HEK293T (cell line): ENCODE measurements around the gene VIM.

Experiments used
- CTCF ChIA-PET: fragments of 350-600 bp; formaldehyde crosslinking; extraction: SDS; loops from one replicate; lab custom pipeline; 2021; ENCODE audit warnings: antibody characterized with exemption, inconsistent platforms; lab: Yijun Ruan, JAX
- POLR2A ChIA-PET: fragments of 350-600 bp; formaldehyde crosslinking; extraction: SDS; loops from one replicate; lab custom pipeline; 2020; ENCODE audit warnings: antibody characterized with exemption, inconsistent platforms; lab: Yijun Ruan, JAX
- DNase-seq: peaks from one replicate; pipeline ENCODE4 v3.0.0; 2012; ENCODE audit warnings: mixed read lengths; ENCODE audit errors: extremely low spot score
- ARNT ChIP-seq: fragments of 450-650 bp; IDR thresholded peaks from 2 replicates; pipeline ENCODE4 v1.6.1; 2017; ENCODE audit warnings: mild to moderate bottlenecking
- BHLHE40 ChIP-seq: fragments of 450-650 bp; IDR thresholded peaks from 2 replicates; pipeline ENCODE4 v1.6.1; 2016; ENCODE audit warnings: mild to moderate bottlenecking, moderate library complexity, borderline replicate concordance
- CTBP1 ChIP-seq: fragments of 450-650 bp; IDR thresholded peaks from 2 replicates; pipeline ENCODE4 v1.6.1; 2016; ENCODE audit warnings: borderline replicate concordance
- ELF4 ChIP-seq: fragments of 450-650 bp; IDR thresholded peaks from 2 replicates; pipeline ENCODE4 v1.6.1; 2017; ENCODE audit warnings: antibody characterized with exemption
- FOXA1 ChIP-seq: fragments of 450-650 bp; IDR thresholded peaks from 2 replicates; pipeline ENCODE4 v1.6.1; 2016; ENCODE audit warnings: mild to moderate bottlenecking
- FOXK2 ChIP-seq: fragments of 450-650 bp; IDR thresholded peaks from 2 replicates; pipeline ENCODE4 v1.6.1; 2016; ENCODE audit warnings: mild to moderate bottlenecking
- FOXM1 ChIP-seq: fragments of 450-650 bp; IDR thresholded peaks from 2 replicates; pipeline ENCODE4 v1.6.1; 2017; ENCODE audit warnings: mild to moderate bottlenecking, borderline replicate concordance
- HDGF ChIP-seq: fragments of 450-650 bp; IDR thresholded peaks from 2 replicates; pipeline ENCODE4 v1.6.1; 2017; ENCODE audit warnings: antibody characterized with exemption, borderline replicate concordance
- L3MBTL2 ChIP-seq: fragments of 450-650 bp; conservative IDR thresholded peaks from 2 replicates; pipeline ENCODE4 v1.6.1; 2016; ENCODE audit warnings: mild to moderate bottlenecking
- LEF1 ChIP-seq: fragments of 450-650 bp; IDR thresholded peaks from 2 replicates; pipeline ENCODE4 v1.6.1; 2017; ENCODE audit warnings: mild to moderate bottlenecking, borderline replicate concordance
- NFRKB ChIP-seq: fragments of 450-650 bp; IDR thresholded peaks from 2 replicates; pipeline ENCODE4 v1.6.1; 2016; ENCODE audit warnings: mild to moderate bottlenecking, moderate library complexity
- PKNOX1 ChIP-seq: fragments of 450-650 bp; IDR thresholded peaks from 2 replicates; pipeline ENCODE4 v1.6.1; 2016
- SP1 ChIP-seq: fragments of 450-650 bp; IDR thresholded peaks from 2 replicates; pipeline ENCODE4 v1.6.1; 2017
- SUZ12 ChIP-seq: fragments of 450-650 bp; IDR thresholded peaks from 2 replicates; pipeline ENCODE4 v1.6.1; 2016; ENCODE audit warnings: mild to moderate bottlenecking
- TARDBP ChIP-seq: fragments of 450-650 bp; IDR thresholded peaks from 2 replicates; pipeline ENCODE4 v1.6.1; 2016
- ZNF384 ChIP-seq: fragments of 450-650 bp; IDR thresholded peaks from 2 replicates; pipeline ENCODE4 v1.6.1; 2016

VIM gene

GRCh38 chr10:17210361-17210760, 17.7 kb upstream of the VIM start:
- CTCF ChIA-PET = no interaction called here
- POLR2A ChIA-PET = interaction anchor here (4.3 kb wide), 1 partner anchor 18 kb away, joined by 57 read pairs; the partner anchor contains the start of gene VIM
- no peak for DNase-seq
- TF ChIP-seq LEF1 (no peak), HDGF (no peak), FOXK2 (no peak), NFRKB (no peak), ARNT (no peak), SP1 (no peak), PKNOX1 (no peak), FOXM1 (no peak), SUZ12 (no peak), L3MBTL2 (no peak), FOXA1 (no peak)

- DNase-seq = no peak
- CTCF ChIA-PET = interaction anchor here (0.7 to 1.5 kb wide), 3 partner anchors 18 to 208 kb away, joined by 3 to 6 read pairs (median 5); no protein-coding TSS in a partner anchor
- TF ChIP-seq FOXK2 (no peak), FOXM1 (no peak), SP1 (no peak), BHLHE40 (no peak), ELF4 (no peak), FOXA1 (no peak), LEF1 (no peak), ZNF384 (no peak), L3MBTL2 (no peak), ARNT (no peak), HDGF (no peak), SUZ12 (no peak), NFRKB (no peak), TARDBP (no peak), CTBP1 (no peak), PKNOX1 (no peak)
- POLR2A ChIA-PET = interaction anchor here (0.8 to 4.3 kb wide), 4 partner anchors 12 to 151 kb away, joined by 3 to 57 read pairs (median 12); partner anchors contain the start of genes TRDMT1 and VIM
Measured at GRCh38 chr10:17212802-17213221, 15.2 kb upstream of the VIM start.

GRCh38 chr10:17213646-17214349, 14.2 kb upstream of the VIM start:
- TF ChIP-seq SUZ12 (no peak), PKNOX1 (no peak), BHLHE40 (no peak), FOXA1 (peak; percentile 64; the same call in 1 of the 2 replicates), ARNT (no peak), FOXK2 (no peak), ZNF384 (peak; percentile 26; the same call in 1 of the 2 replicates)
- POLR2A ChIA-PET = interaction anchor here (0.7 to 4.3 kb wide), 5 partner anchors 11 to 152 kb away, joined by 3 to 57 read pairs (median 3); partner anchors contain the start of genes TRDMT1 and VIM
- CTCF ChIA-PET = interaction anchor here (0.6 to 1.5 kb wide), 4 partner anchors 17 to 209 kb away, joined by 3 to 6 read pairs (median 4); no protein-coding TSS in a partner anchor
- no peak for DNase-seq

GRCh38 chr10:17214526-17214925, 13.5 kb upstream of the VIM start:
- ChIA-PET POLR2A (interaction anchor here (1.9 to 4.3 kb wide), 2 partner anchors 13 to 14 kb away, joined by 22 to 57 read pairs; partner anchors contain the start of genes TRDMT1 and VIM), CTCF (interaction anchor here (1.3 kb wide), 1 partner anchor 16 kb away, joined by 6 read pairs; no protein-coding TSS in a partner anchor)
- no peak for DNase-seq
- TF ChIP-seq ZNF384 = no peak

GRCh38 chr10:17214971-17215781, 12.9 kb upstream of the VIM start:
- TF ChIP-seq TARDBP = no peak
- peak; percentile 44; the same call in 1 of the 2 replicates for TF ChIP-seq BHLHE40
- no peak for DNase-seq
- CTCF ChIA-PET = interaction anchor here (0.6 to 1.3 kb wide), 2 partner anchors 12 to 15 kb away, joined by 4 to 6 read pairs; no protein-coding TSS in a partner anchor
- POLR2A ChIA-PET = interaction anchor here (0.9 to 1.7 kb wide), 3 partner anchors 14 to 17 kb away, joined by 4 to 7 read pairs (median 4); partner anchors contain the start of gene TRDMT1

- no peak for DNase-seq
- TF ChIP-seq TARDBP = no peak
- no peak for TF ChIP-seq ARNT
- no peak for TF ChIP-seq L3MBTL2
- no peak for TF ChIP-seq ZNF384
- no peak for TF ChIP-seq ELF4
- TF ChIP-seq PKNOX1 = no peak
- TF ChIP-seq SP1 = no peak
- CTCF ChIA-PET = interaction anchor here (0.6 to 1.3 kb wide), 2 partner anchors 12 to 15 kb away, joined by 4 to 6 read pairs; no protein-coding TSS in a partner anchor
- POLR2A ChIA-PET = interaction anchor here (0.9 to 1.7 kb wide), 3 partner anchors 15 to 16 kb away, joined by 4 to 7 read pairs (median 4); partner anchors contain the start of gene TRDMT1
Measured at GRCh38 chr10:17215782-17216122, 12.3 kb upstream of the VIM start.
